Activated CD8-positive, alpha-beta T cell treated with anti-CD3 and anti-CD28 coated beads for 36 hours (primary cell): ENCODE data around the gene SUGCT. TPM values are rescaled to one million over a fixed set of nuclear protein-coding genes. Genes with fewer than 3 reads are reported as not detected.
"Not testable (repeated sequence)": the region's sequence is repeated elsewhere in the genome, so short reads cannot be mapped to it uniquely, and the experiment has no call there.

ENCODE experiments used
- ATAC-seq: fragments of 200-7000 bp; cut with Tn5 transposase; one replicate; pipeline ENCODE4 v1.10.0; 2021; ENCODE audit warnings: mild to moderate bottlenecking, moderate library complexity
- CTCF ChIA-PET: fragments of 350-600 bp; sonication (Branson Sonifier 250); formaldehyde crosslinking; loops from one replicate; lab custom pipeline; 2021; ENCODE audit warnings: antibody characterized with exemption; lab: Charles Lee
- POLR2A ChIA-PET: fragments of 350-600 bp; sonication (Branson Sonifier 250); formaldehyde crosslinking; loops from one replicate; lab custom pipeline; 2021; ENCODE audit warnings: antibody characterized with exemption; lab: Charles Lee
- DNase-seq: peaks from one replicate; pipeline ENCODE4 v3.0.0-alpha.2; 2020
- H3K27ac Mint-ChIP-seq: one replicate; pipeline ENCODE4 v1.8.0; 2021; ENCODE audit warnings: mild to moderate bottlenecking, mixed read lengths
- H3K27me3 Mint-ChIP-seq: one replicate; pipeline ENCODE4 v1.8.0; 2021; ENCODE audit warnings: mixed read lengths
- H3K36me3 Mint-ChIP-seq: one replicate; pipeline ENCODE4 v1.8.0; 2021; ENCODE audit warnings: low read depth, mixed read lengths
- H3K4me1 Mint-ChIP-seq: one replicate; pipeline ENCODE4 v1.8.0; 2021; ENCODE audit warnings: low read depth, mixed read lengths
- H3K4me3 Mint-ChIP-seq: one replicate; pipeline ENCODE4 v1.8.0; 2021; ENCODE audit warnings: mild to moderate bottlenecking, moderate library complexity, mixed read lengths
- H3K9me3 Mint-ChIP-seq: one replicate; pipeline ENCODE4 v1.8.0; 2021; ENCODE audit warnings: mixed read lengths
- CTCF ChIP-seq: fragments of 200-600 bp; IDR thresholded peaks from one replicate; pipeline ENCODE4 v1.8.0; 2022; ENCODE audit warnings: antibody characterized with exemption, mild to moderate bottlenecking
- intact Hi-C: fragments of 100-400 bp; cut with micrococcal nuclease; formaldehyde crosslinking; loops from one replicate; pipeline ENCODE4 v1.10.0; 2022
- total RNA-seq, 2 experiments: library from RNA; stranded (reverse); gene quantifications; one replicate each; pipeline ENCODE4 v1.2.3, GENCODE V29; 2021

The SUGCT gene
- total RNA-seq, 2 experiments from 2014 or later, result 1.6 to 2.0 TPM

- Mint-ChIP-seq H3K9me3 (no peaks in the 10 kb centered on the region), H3K27me3 (no peaks in the 10 kb centered on the region), H3K4me1 (no peaks in the 10 kb centered on the region), H3K27ac (no peak overlapping the region), H3K4me3 (no peak overlapping the region), H3K36me3 (peaks cover 8% of the 10 kb centered on the region)
- ATAC-seq (no peak), DNase-seq (no peak)
- intact Hi-C loops, result no loop called here
- TF ChIP-seq CTCF, result no peak
- CTCF ChIA-PET, result no interaction called here
- POLR2A ChIA-PET, result no interaction called here
Measured at GRCh38 chr7:40120020-40120419, 14.8 kb upstream of the SUGCT start.

GRCh38 chr7:40122100-40122939 is 12.5 kb upstream of the SUGCT start:
- peaks cover 14% of the 10 kb centered on the region for H3K36me3 Mint-ChIP-seq
- POLR2A ChIA-PET, intact Hi-C loops, H3K4me1 Mint-ChIP-seq, DNase-seq, H3K27me3 Mint-ChIP-seq, ATAC-seq, H3K4me3 Mint-ChIP-seq, H3K27ac Mint-ChIP-seq, H3K9me3 Mint-ChIP-seq: not testable (repeated sequence)
- CTCF ChIA-PET, result interaction anchor here (1.7 kb wide), 1 partner anchor 12 kb away, joined by 5 read pairs; the partner anchor contains the start of genes MPLKIP and SUGCT

- ATAC-seq (no peak), DNase-seq (no peak)
- Mint-ChIP-seq H3K27me3 (no peaks in the 10 kb centered on the region), H3K27ac (no peak overlapping the region), H3K4me3 (no peak overlapping the region), H3K9me3 (no peaks in the 10 kb centered on the region), H3K36me3 (peaks cover 15% of the 10 kb centered on the region), H3K4me1 (peaks cover 2% of the 10 kb centered on the region)
- ChIA-PET CTCF (interaction anchor here (1.7 kb wide), 1 partner anchor 11 kb away, joined by 5 read pairs; the partner anchor contains the start of genes MPLKIP and SUGCT), POLR2A (no interaction called here)
- intact Hi-C loops, result no loop called here
- TF ChIP-seq CTCF, result no peak
Measured at GRCh38 chr7:40122940-40123254, 11.9 kb upstream of the SUGCT start.

- intact Hi-C loops, result no loop called here
- ChIA-PET POLR2A (interaction anchor here (0.6 to 2.3 kb wide), 5 partner anchors 9 to 1748 kb away, joined by 3 to 9 read pairs (median 3); partner anchors contain the start of genes CDK13 and RALA), CTCF (interaction anchor here (0.7 to 2.2 kb wide), 14 partner anchors 11 to 553 kb away, joined by 3 to 7 read pairs (median 3); no protein-coding TSS in a partner anchor)
- H3K27me3 Mint-ChIP-seq, result peaks cover 2% of the 10 kb centered on the region
- ATAC-seq, result peak; percentile 64
- DNase-seq, result peak; percentile 16
- H3K4me3 Mint-ChIP-seq, result peak overlapping the region; percentile 93
- no peaks in the 10 kb centered on the region for H3K9me3 Mint-ChIP-seq
- peaks cover 26% of the 10 kb centered on the region for H3K4me1 Mint-ChIP-seq
- peak overlapping the region; percentile 98 for H3K27ac Mint-ChIP-seq
- no peak for TF ChIP-seq CTCF
- peaks cover 14% of the 10 kb centered on the region for H3K36me3 Mint-ChIP-seq
Measured at GRCh38 chr7:40133561-40134427, 1.0 kb upstream of the SUGCT start.

GRCh38 chr7:40135317-40135610 is 459 bp downstream of the SUGCT start:
- Mint-ChIP-seq H3K4me3 (peak overlapping the region; percentile 93), H3K27me3 (peaks cover 2% of the 10 kb centered on the region), H3K36me3 (peaks cover 12% of the 10 kb centered on the region), H3K27ac (no peak overlapping the region), H3K9me3 (no peaks in the 10 kb centered on the region), H3K4me1 (peaks cover 23% of the 10 kb centered on the region)
- no peak for TF ChIP-seq CTCF
- intact Hi-C loops, result no loop called here
- ChIA-PET POLR2A (interaction anchor here (0.5 to 1.2 kb wide), 3 partner anchors 12 to 512 kb away, joined by 3 read pairs; partner anchors contain the start of gene RALA), CTCF (interaction anchor here (0.8 to 2.2 kb wide), 12 partner anchors 10 to 546 kb away, joined by 3 to 6 read pairs (median 3); partner anchors contain the start of gene RALA)
- ATAC-seq (no peak), DNase-seq (peak; percentile 15)
